H1 (cell line): ENCODE results near the gene PRRT1B. TPM values are rescaled to one million over a fixed set of nuclear protein-coding genes. Genes with fewer than 3 reads are reported as not detected.

Experiments used
- CTCF ChIA-PET: fragments of 300-600 bp; sonication (Branson Sonifier 250); formaldehyde crosslinking; loops from one replicate; lab custom pipeline; 2021; ENCODE audit not compliant: partially characterized antibody; lab: Charles Lee
- POLR2A ChIA-PET: fragments of 300-600 bp; sonication (Branson Sonifier 250); formaldehyde crosslinking; loops from one replicate; lab custom pipeline; 2021; ENCODE audit warnings: inconsistent platforms; ENCODE audit not compliant: partially characterized antibody; lab: Charles Lee
- DNase-seq, 2 experiments: peaks; one replicate each; pipeline versions ENCODE4 v3.0.0 to v3.0.0-alpha.2; 2010 to 2022; ENCODE audit warnings: low spot score in 2 of 2, low read depth in 1 of 2, mixed read lengths in 1 of 2
- FAIRE-seq: peaks from 2 replicates; lab custom pipeline; 2011; peaks lifted over from hg19 to GRCh38; lab: Jason Lieb, UNC
- H2AFZ ChIP-seq: 2 replicates; pipeline ENCODE4 v1.8.1; 2012; ENCODE audit warnings: low read length, inconsistent platforms
- H2AK5ac ChIP-seq: 2 replicates; pipeline ENCODE4 v1.6.1; 2013; ENCODE audit warnings: low read depth, low read length
- H2BK120ac ChIP-seq: replicated peaks from 2 replicates; pipeline ENCODE3; 2013; ENCODE audit warnings: low read depth, low read length, inconsistent platforms
- H2BK12ac ChIP-seq: 2 replicates; pipeline ENCODE4 v1.6.1; 2013; ENCODE audit warnings: low read depth, low read length
- H2BK15ac ChIP-seq: 2 replicates; pipeline ENCODE4 v1.6.1; 2013; ENCODE audit warnings: low read length
- H2BK20ac ChIP-seq: 2 replicates; pipeline ENCODE4 v1.6.1; 2013; ENCODE audit warnings: low read length
- H2BK5ac ChIP-seq: 2 replicates; pipeline ENCODE4 v1.6.1; 2013; ENCODE audit warnings: low read depth, low read length
- H3K14ac ChIP-seq: 2 replicates; pipeline ENCODE4 v1.6.1; 2013; ENCODE audit warnings: inconsistent platforms; ENCODE audit not compliant: insufficient read length
- H3K18ac ChIP-seq: 2 replicates; pipeline ENCODE4 v1.6.1; 2013; ENCODE audit warnings: low read length; ENCODE audit errors: extremely low read depth
- H3K23ac ChIP-seq: 2 replicates; pipeline ENCODE4 v1.6.1; 2013; ENCODE audit warnings: inconsistent platforms; ENCODE audit not compliant: insufficient read length
- H3K23me2 ChIP-seq: 2 replicates; pipeline ENCODE4 v1.6.1; 2013; ENCODE audit warnings: low read depth, low read length
- H3K27ac ChIP-seq: 2 replicates; pipeline ENCODE4 v1.6.1; 2011; ENCODE audit warnings: low read depth, low read length, inconsistent platforms
- H3K27me3 ChIP-seq, 4 experiments: replicated peaks in 1 of 4; 1 replicate in 1 of 4; 2 replicates in 3 of 4; pipeline versions ENCODE4 v1.6.1 to v1.8.1; 2011 to 2013; ENCODE audit warnings: low read length in 3 of 4, mild to moderate bottlenecking in 3 of 4, inconsistent platforms in 2 of 4, mixed read lengths in 2 of 4, moderate library complexity in 1 of 4; ENCODE audit not compliant: control insufficient read depth in 3 of 4, insufficient read depth in 3 of 4; ENCODE audit errors: extremely low read depth in 1 of 4
- H3K36me3 ChIP-seq, 4 experiments: 2 replicates each; pipeline versions ENCODE4 v1.6.1 to v1.8.1; 2011 to 2013; ENCODE audit warnings: mild to moderate bottlenecking in 4 of 4, low read length in 3 of 4, moderate library complexity in 2 of 4, control low read depth in 1 of 4, inconsistent platforms in 1 of 4; ENCODE audit not compliant: insufficient read depth in 4 of 4, control insufficient read depth in 2 of 4
- H3K4ac ChIP-seq: replicated peaks from 2 replicates; pipeline ENCODE3; 2013; ENCODE audit warnings: low read length, low read depth, mixed read lengths, inconsistent platforms; ENCODE audit not compliant: insufficient read length
- H3K4me1 ChIP-seq, 4 experiments: replicated peaks in 1 of 4; 1 replicate in 1 of 4; 2 replicates in 3 of 4; pipeline versions ENCODE4 v1.6.1 to v1.8.1; 2011 to 2013; ENCODE audit warnings: low read length in 3 of 4, inconsistent platforms in 2 of 4, mixed read lengths in 1 of 4; ENCODE audit not compliant: insufficient read depth in 4 of 4, control insufficient read depth in 3 of 4
- H3K4me2 ChIP-seq, 2 experiments: 2 replicates each; pipeline versions ENCODE4 v1.6.1 to v1.8.1; 2011 to 2013; ENCODE audit warnings: low read depth in 2 of 2, low read length in 2 of 2, control low read depth in 1 of 2, inconsistent platforms in 1 of 2, mild to moderate bottlenecking in 1 of 2; ENCODE audit not compliant: insufficient read depth in 1 of 2
- H3K4me3 ChIP-seq, 4 experiments: fragments of 200-600, 300-600 bp in 1 of 4; sonication (generic), shearing (Covaris generic), sonication (Bioruptor Twin) in 1 of 4; 2 replicates each; pipeline versions ENCODE4 v1.5.1 to v1.8.1; 2011 to 2016; ENCODE audit warnings: low read length in 4 of 4, low read depth in 3 of 4, control low read depth in 2 of 4, inconsistent platforms in 2 of 4, mild to moderate bottlenecking in 2 of 4, mixed read lengths in 1 of 4, moderate library complexity in 1 of 4; ENCODE audit not compliant: insufficient read depth in 2 of 4; ENCODE audit errors: extremely low read depth in 1 of 4
- H3K56ac ChIP-seq: replicated peaks from 2 replicates; pipeline ENCODE3; 2013; ENCODE audit warnings: low read depth, mild to moderate bottlenecking, mixed read lengths, low read length, inconsistent platforms; ENCODE audit not compliant: insufficient read length
- H3K79me1 ChIP-seq: 2 replicates; pipeline ENCODE4 v1.6.1; 2013; ENCODE audit warnings: low read depth, low read length, control low read depth
- H3K79me2 ChIP-seq, 2 experiments: 2 replicates each; pipeline versions ENCODE4 v1.6.1 to v1.8.1; 2012 to 2013; ENCODE audit warnings: low read length in 2 of 2, mild to moderate bottlenecking in 2 of 2, inconsistent platforms in 1 of 2; ENCODE audit not compliant: insufficient read depth in 2 of 2, control insufficient read depth in 1 of 2
- H3K9ac ChIP-seq, 4 experiments: replicated peaks in 1 of 4; 1 replicate in 1 of 4; 2 replicates in 3 of 4; pipeline versions ENCODE4 v1.6.1 to v1.8.1; 2011 to 2013; ENCODE audit warnings: low read depth in 3 of 4, low read length in 3 of 4, control low read depth in 2 of 4, mild to moderate bottlenecking in 2 of 4, moderate library complexity in 2 of 4, inconsistent platforms in 1 of 4; ENCODE audit errors: extremely low read depth in 1 of 4
- H3K9me3 ChIP-seq, 2 experiments: 2 replicates each; pipeline versions ENCODE4 v1.6.1 to v1.8.1; 2012 to 2013; ENCODE audit warnings: mild to moderate bottlenecking in 2 of 2, moderate library complexity in 2 of 2, control low read depth in 1 of 2, inconsistent platforms in 1 of 2, low read depth in 1 of 2, low read length in 1 of 2, mixed read lengths in 1 of 2; ENCODE audit not compliant: insufficient read depth in 2 of 2
- H4K20me1 ChIP-seq, 2 experiments: replicated peaks in 1 of 2; 2 replicates each; pipeline versions ENCODE3 to v1.8.1; 2011 to 2013; ENCODE audit warnings: inconsistent platforms in 2 of 2, low read length in 2 of 2, mild to moderate bottlenecking in 1 of 2; ENCODE audit not compliant: insufficient read depth in 2 of 2, control insufficient read depth in 1 of 2
- H4K5ac ChIP-seq: 2 replicates; pipeline ENCODE4 v1.6.1; 2013; ENCODE audit warnings: low read length, low read depth, mixed read lengths, inconsistent platforms; ENCODE audit not compliant: insufficient read length
- H4K8ac ChIP-seq: 2 replicates; pipeline ENCODE4 v1.8.0; 2013; ENCODE audit warnings: mild to moderate bottlenecking, moderate library complexity, low read length, inconsistent platforms; ENCODE audit not compliant: insufficient read depth; ENCODE audit errors: extremely low read depth
- H4K91ac ChIP-seq: replicated peaks from 2 replicates; pipeline ENCODE3; 2013; ENCODE audit warnings: low read length, mixed read lengths, inconsistent platforms; ENCODE audit not compliant: insufficient read length
- CBX5 ChIP-seq: fragments of 300-800, 300-1000 bp; sonication (generic); IDR thresholded peaks from 2 replicates; pipeline ENCODE4 v1.7.1; 2016; ENCODE audit warnings: antibody characterized with exemption, low read length, low read depth
- KDM4A ChIP-seq: IDR thresholded peaks from one replicate; pipeline ENCODE4 v1.7.1; 2012; ENCODE audit warnings: low read depth, mild to moderate bottlenecking, moderate library complexity, low read length, inconsistent platforms; ENCODE audit not compliant: severe bottlenecking
- WGBS, 2 experiments: shearing (Covaris generic) in 1 of 2; methylation state at CpG; one replicate each; pipeline versions ENCODE4 v1.1.6 to v1.1.7; 2013 to 2015; ENCODE audit warnings: low lambda C conversion rate in 2 of 2, mixed read lengths in 2 of 2, inconsistent platforms in 1 of 2, low coverage in 1 of 2, missing lambda C conversion rate in 1 of 2; ENCODE audit not compliant: insufficient replicate concordance in 2 of 2, insufficient coverage in 1 of 2, insufficient read length in 1 of 2; ENCODE audit errors: extremely low coverage in 1 of 2, missing lambda C conversion rate in 1 of 2; 5-methylcytosine and 5-hydroxymethylcytosine counted together
- polyA plus RNA-seq, 7 experiments: library from polyadenylated mRNA; depleted of rRNA in 3 of 7; stranded (reverse) in 5 of 7; unstranded in 2 of 7; fragments of >200 nt in 5 of 7; fragments of 200-250 nt in 2 of 7; gene quantifications; 1 replicate in 5 of 7; 2 replicates in 1 of 7; 4 replicates in 1 of 7; pipeline versions ENCODE4 v1.2.1 to v1.2.3, GENCODE V29; 2011 to 2013; ENCODE audit warnings: missing spikeins in 2 of 7, mixed read lengths in 2 of 7
- total RNA-seq: library from RNA; stranded (reverse); fragmentation: NEBNext Ultra II Directional; extraction: Animal tissue kit (Norgen Biotek cat#: 25700); gene quantifications from 2 replicates; pipeline ENCODE4 v1.2.1, GENCODE V29; 2021

Gene PRRT1B
- total and polyA plus RNA-seq, 2 of the 8 experiments (the other 6 are each of a cell fraction or from before 2014, with no cell fraction given): 0.30 to 1.2 TPM

DNA sequence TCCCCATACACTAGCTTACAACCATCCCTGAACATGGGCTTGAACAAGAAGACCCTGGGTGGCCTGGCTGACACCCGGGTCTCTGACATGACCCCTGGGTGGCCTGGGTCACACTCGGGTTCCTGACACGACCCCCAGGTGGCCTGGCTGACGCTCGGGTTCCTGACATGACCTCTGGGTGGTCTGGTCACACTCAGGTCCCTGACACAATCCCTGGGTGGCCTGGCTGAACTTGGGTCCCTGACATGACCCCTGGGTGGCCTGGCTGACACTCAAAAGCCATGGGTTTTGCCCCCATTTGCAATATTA, 38.0 kb downstream of the PRRT1B start:
- H2BK12ac ChIP-seq: no peak overlapping the region
- no peak overlapping the region for H3K23ac ChIP-seq
- no peaks in the 10 kb centered on the region for H3K27me3 ChIP-seq
- H2AFZ ChIP-seq: no peak overlapping the region
- H3K79me1 ChIP-seq: no peaks in the 10 kb centered on the region
- 97% methylated on average over 5 of the region's 5 CpGs; no CpG with 5 or more reads in 1 of the 2 experiments for WGBS, 2 experiments
- no peak overlapping the region for H3K4me3 ChIP-seq
- FAIRE-seq (no peak), DNase-seq (no peak)
- no peak overlapping the region for H2BK20ac ChIP-seq
- no peak overlapping the region for H2AK5ac ChIP-seq
- no peak overlapping the region for H2BK120ac ChIP-seq
- H3K14ac ChIP-seq: no peak overlapping the region
- no peak overlapping the region for H3K9ac ChIP-seq
- H3K56ac ChIP-seq: no peak overlapping the region
- H3K79me2 ChIP-seq: no peaks in the 10 kb centered on the region
- POLR2A ChIA-PET: no interaction called here
- no peaks in the 10 kb centered on the region for H3K4me1 ChIP-seq
- TF ChIP-seq CBX5 (no peak), KDM4A (no peak)
- no peaks in the 10 kb centered on the region for H3K23me2 ChIP-seq
- H2BK15ac ChIP-seq: no peak overlapping the region
- no peak overlapping the region for H3K27ac ChIP-seq
- H3K9me3 ChIP-seq: no peaks in the 10 kb centered on the region
- CTCF ChIA-PET: no interaction called here
- H4K91ac ChIP-seq: no peak overlapping the region
- no peak overlapping the region for H2BK5ac ChIP-seq
- no peak overlapping the region for H3K4me2 ChIP-seq
- H4K5ac ChIP-seq: no peak overlapping the region
- H4K20me1 ChIP-seq: peaks cover 0 to 3% of the 10 kb centered on the region in 2 experiments
- peaks cover 2 to 10% (median 4%) of the 10 kb centered on the region in 4 experiments; a peak in 6 of 8 replicates for H3K36me3 ChIP-seq
- H3K4ac ChIP-seq: no peak overlapping the region
- no peak overlapping the region for H3K18ac ChIP-seq
- 0 out of 2 replicates have a peak overlapping the region, but pooled peaks have one; percentile 46 for H4K8ac ChIP-seq
